Measurements from ENCODE around the gene MRPL11. TPM values are rescaled to one million over a fixed set of nuclear protein-coding genes. Genes with fewer than 3 reads are reported as not detected.

The MRPL11 gene
- total and polyA plus RNA-seq, 2 of the 13 experiments (the other 11 are each of a cell fraction or from before 2014, with no cell fraction given): 72.9 to 176 TPM

- TF ChIP-seq ZNF329 (CRISPR knock-in tag; IDR thresholded peaks at IDR 0.05; ENCODE audit: low read depth) (0 out of 2 replicates have a peak, but pooled peaks have one; percentile 20), ZNF747 (CRISPR knock-in tag; IDR thresholded peaks at IDR 0.05; ENCODE audit: borderline replicate concordance) (0 out of 2 replicates have a peak, but pooled peaks have one; percentile 36), KDM5B (CRISPR knock-in tag; IDR thresholded peaks at IDR 0.05; ENCODE audit: borderline replicate concordance) (no peak; the same call in 1 of the 2 replicates), NFIC (IDR thresholded peaks at IDR 0.05; ENCODE audit: low read length) (no peak), HOMEZ (CRISPR knock-in tag; IDR thresholded peaks at IDR 0.05; ENCODE audit: low read depth) (no peak), TCF7L2 (IDR thresholded peaks at IDR 0.05; ENCODE audit: low read depth, low read length) (no peak), RORA (CRISPR knock-in tag; IDR thresholded peaks at IDR 0.05) (no peak), ZNF766 (CRISPR knock-in tag; IDR thresholded peaks at IDR 0.05; ENCODE audit: borderline replicate concordance) (no peak), RXRA (CRISPR knock-in tag; IDR thresholded peaks at IDR 0.05) (peak; percentile 68; the same call in 1 of the 2 replicates), ZNF607 (CRISPR knock-in tag; IDR thresholded peaks at IDR 0.05; ENCODE audit: borderline replicate concordance) (peak; percentile 88; the same call in 1 of the 2 replicates), AGO2 (optimal IDR thresholded peaks at IDR 0.05; ENCODE audit: low read depth, low read length) (peak; percentile 47), ZSCAN30 (CRISPR knock-in tag; IDR thresholded peaks at IDR 0.05) (peak; percentile 78; the same call in 1 of the 2 replicates), ARNT (IDR thresholded peaks at IDR 0.05) (no peak), NPAS2 (CRISPR knock-in tag; IDR thresholded peaks at IDR 0.05; ENCODE audit: borderline replicate concordance) (no peak), HNF4A (CRISPR knock-in tag; IDR thresholded peaks at IDR 0.05) (peak; percentile 61), CCAR2 (optimal IDR thresholded peaks at IDR 0.05; ENCODE audit: low read depth, low read length) (no peak), ZNF629 (CRISPR knock-in tag; conservative IDR thresholded peaks at IDR 0.05) (no peak), ZNF674 (CRISPR knock-in tag; IDR thresholded peaks at IDR 0.05; ENCODE audit: low read depth) (0 out of 2 replicates have a peak, but pooled peaks have one; percentile 24), HOXA3 (CRISPR knock-in tag; IDR thresholded peaks at IDR 0.05) (peak; percentile 72), ZNF44 (CRISPR knock-in tag; IDR thresholded peaks at IDR 0.05) (0 out of 2 replicates have a peak, but pooled peaks have one; percentile 25), ZSCAN20 (CRISPR knock-in tag; IDR thresholded peaks at IDR 0.05; ENCODE audit: borderline replicate concordance) (0 out of 2 replicates have a peak, but pooled peaks have one; percentile 53), FOXC1 (CRISPR knock-in tag; IDR thresholded peaks at IDR 0.05; ENCODE audit: borderline replicate concordance) (0 out of 2 replicates have a peak, but pooled peaks have one; percentile 53), HNF4G (IDR thresholded peaks at IDR 0.05; ENCODE audit: borderline replicate concordance, low read depth, low read length) (peak; percentile 42; the same call in 1 of the 2 replicates), HNF4G (CRISPR knock-in tag; IDR thresholded peaks at IDR 0.05; ENCODE audit: borderline replicate concordance, low read depth) (no peak; the same call in 1 of the 2 replicates), ZNF10 (CRISPR knock-in tag; IDR thresholded peaks at IDR 0.05; ENCODE audit: borderline replicate concordance, low read depth) (no peak), ZNF879 (CRISPR knock-in tag; IDR thresholded peaks at IDR 0.05) (no peak), AKAP8 (CRISPR knock-in tag; IDR thresholded peaks at IDR 0.05) (no peak), PLRG1 (conservative IDR thresholded peaks at IDR 0.05) (no peak), TEF (CRISPR knock-in tag; IDR thresholded peaks at IDR 0.05) (no peak), ZBTB42 (CRISPR knock-in tag; IDR thresholded peaks at IDR 0.05) (no peak)
These were observed at the start of gene MRPL11 (continued) for GRCh38 chr11:66438504-66439466.

Measured in HepG2 (cell line).